NB4 (cell line): ENCODE measurements around the gene MAS1.

ENCODE experiments used
- CTCF ChIP-seq: IDR thresholded peaks from one replicate; pipeline ENCODE4 v1.5.1; 2012; ENCODE audit warnings: low read depth, low read length
- MAX ChIP-seq: IDR thresholded peaks from 2 replicates; pipeline ENCODE4 v1.6.1; 2011; ENCODE audit warnings: low read depth, low read length
- MYC ChIP-seq: IDR thresholded peaks from 2 replicates; pipeline ENCODE4 v1.6.1; 2011; ENCODE audit warnings: low read depth, low read length
- POLR2A ChIP-seq: IDR thresholded peaks from 2 replicates; pipeline ENCODE4 v1.6.1; 2011; ENCODE audit warnings: mild to moderate bottlenecking; ENCODE audit not compliant: insufficient read length; ENCODE audit errors: extremely low read depth

GRCh38 chr6:159853754-159854153 lies 37.0 kb upstream of the MAS1 start:
- TF ChIP-seq POLR2A: no peak
- TF ChIP-seq CTCF: no peak
- no peak for TF ChIP-seq MAX
- TF ChIP-seq MYC: no peak
